IMR-90 (cell line): ENCODE measurements around the gene MUC5AC. TPM values are rescaled to one million over a fixed set of nuclear protein-coding genes. Genes with fewer than 3 reads are reported as not detected.

Experiments
- ATAC-seq: fragments of 200-7000 bp; cut with Tn5 transposase; 2 replicates; pipeline ENCODE4 v1.9.1; 2020; ENCODE audit warnings: low read depth, mild to moderate bottlenecking, moderate library complexity
- BruUV-seq: library from RNA; stranded (reverse); fragments of 400-500 nt; replicated peaks from 2 replicates; lab custom pipeline; 2021; lab: Mats Ljungman, UMichigan
- CTCF ChIA-PET: fragments of 300-600 bp; formaldehyde crosslinking; extraction: SDS; loops from one replicate; lab custom pipeline; 2021; ENCODE audit warnings: antibody characterized with exemption; lab: Yijun Ruan, JAX
- POLR2A ChIA-PET: fragments of 300-600 bp; sonication (Branson Sonifier 250); formaldehyde crosslinking; loops from one replicate; lab custom pipeline; 2022; ENCODE audit warnings: antibody characterized with exemption; ENCODE audit not compliant: unreplicated experiment; lab: Charles Lee
- DNase-seq: peaks from one replicate; pipeline ENCODE4 v3.0.0; 2013
- H2AFZ ChIP-seq: replicated peaks from 2 replicates; pipeline ENCODE3; 2013; ENCODE audit warnings: low read length, mild to moderate bottlenecking; ENCODE audit not compliant: poor library complexity
- H2AK5ac ChIP-seq: 2 replicates; pipeline ENCODE4 v1.6.1; 2013; ENCODE audit warnings: low read depth, low read length, inconsistent platforms
- H2AK9ac ChIP-seq: replicated peaks from 2 replicates; pipeline ENCODE3; 2013; ENCODE audit warnings: mild to moderate bottlenecking, low read depth, low read length, moderate library complexity; ENCODE audit not compliant: poor library complexity
- H2BK120ac ChIP-seq: 2 replicates; pipeline ENCODE4 v1.6.1; 2013; ENCODE audit warnings: low read depth, low read length, inconsistent platforms
- H2BK15ac ChIP-seq: 3 replicates; pipeline ENCODE4 v1.6.1; 2013; ENCODE audit warnings: low read depth, low read length, inconsistent platforms
- H2BK20ac ChIP-seq: 2 replicates; pipeline ENCODE4 v1.6.1; 2013; ENCODE audit warnings: low read depth, mild to moderate bottlenecking, inconsistent platforms, low read length, moderate library complexity
- H2BK5ac ChIP-seq: 2 replicates; pipeline ENCODE4 v1.6.1; 2013; ENCODE audit warnings: mild to moderate bottlenecking, low read depth, low read length, inconsistent platforms; ENCODE audit not compliant: poor library complexity, severe bottlenecking
- H3K14ac ChIP-seq: replicated peaks from 2 replicates; pipeline ENCODE4 v1.6.1; 2013; ENCODE audit warnings: low read depth, low read length, inconsistent platforms
- H3K18ac ChIP-seq: 2 replicates; pipeline ENCODE4 v1.6.1; 2013; ENCODE audit warnings: low read depth, low read length, control low read depth
- H3K23ac ChIP-seq: 2 replicates; pipeline ENCODE4 v1.6.1; 2013; ENCODE audit warnings: low read depth, low read length, inconsistent platforms
- H3K27ac ChIP-seq: 2 replicates; pipeline ENCODE4 v1.5.1; 2013; ENCODE audit warnings: mild to moderate bottlenecking, control low read depth, low read length; ENCODE audit not compliant: insufficient read depth
- H3K27me3 ChIP-seq: 2 replicates; pipeline ENCODE4 v1.6.1; 2013; ENCODE audit warnings: low read length; ENCODE audit not compliant: control insufficient read depth, insufficient read depth
- H3K36me3 ChIP-seq: 2 replicates; pipeline ENCODE4 v1.6.1; 2013; ENCODE audit warnings: low read length, mixed read lengths; ENCODE audit not compliant: control insufficient read depth, insufficient read depth
- H3K4ac ChIP-seq: 2 replicates; pipeline ENCODE4 v1.6.1; 2013; ENCODE audit warnings: low read depth, low read length, inconsistent platforms
- H3K4me1 ChIP-seq: 2 replicates; pipeline ENCODE4 v1.6.1; 2013; ENCODE audit warnings: low read length, mixed read lengths; ENCODE audit not compliant: control insufficient read depth, insufficient read depth
- H3K4me2 ChIP-seq: 2 replicates; pipeline ENCODE4 v1.6.1; 2013; ENCODE audit warnings: low read depth, mild to moderate bottlenecking, control low read depth, low read length, moderate library complexity
- H3K4me3 ChIP-seq: 2 replicates; pipeline ENCODE4 v1.5.1; 2013; ENCODE audit warnings: low read depth, mild to moderate bottlenecking, control low read depth, low read length, moderate library complexity; ENCODE audit not compliant: insufficient read depth
- H3K56ac ChIP-seq: 2 replicates; pipeline ENCODE4 v1.6.1; 2013; ENCODE audit warnings: low read length, inconsistent platforms; ENCODE audit not compliant: insufficient read depth; ENCODE audit errors: extremely low read depth
- H3K79me1 ChIP-seq, 2 experiments: 2 replicates each; pipeline ENCODE4 v1.6.1; 2013; ENCODE audit warnings: low read length in 2 of 2, inconsistent platforms in 1 of 2, low read depth in 1 of 2
- H3K9ac ChIP-seq: 2 replicates; pipeline ENCODE4 v1.6.1; 2013; ENCODE audit warnings: low read depth, low read length, control low read depth
- H3K9me1 ChIP-seq: 2 replicates; pipeline ENCODE4 v1.6.1; 2013; ENCODE audit warnings: low read length, inconsistent platforms; ENCODE audit not compliant: insufficient read depth
- H3K9me3 ChIP-seq: 2 replicates; pipeline ENCODE4 v1.6.1; 2013; ENCODE audit warnings: low read length; ENCODE audit not compliant: control insufficient read depth, insufficient read depth
- H4K20me1 ChIP-seq: 2 replicates; pipeline ENCODE4 v1.6.1; 2013; ENCODE audit warnings: low read length, inconsistent platforms; ENCODE audit not compliant: insufficient read depth
- H4K5ac ChIP-seq: 2 replicates; pipeline ENCODE4 v1.6.1; 2013; ENCODE audit warnings: mild to moderate bottlenecking, low read depth, low read length, control low read depth
- H4K8ac ChIP-seq, 2 experiments: 2 replicates each; pipeline ENCODE4 v1.6.1; 2013; ENCODE audit warnings: low read depth in 2 of 2, low read length in 2 of 2, control low read depth in 1 of 2, inconsistent platforms in 1 of 2
- H4K91ac ChIP-seq: 2 replicates; pipeline ENCODE4 v1.6.1; 2013; ENCODE audit warnings: low read depth, low read length, inconsistent platforms; ENCODE audit not compliant: insufficient read depth
- BHLHE40 ChIP-seq: fragments of 150-350 bp; IDR thresholded peaks from 2 replicates; pipeline ENCODE4 v1.6.1; 2016; ENCODE audit warnings: mild to moderate bottlenecking, low read depth, low read length
- CHD1 ChIP-seq: IDR thresholded peaks from 2 replicates; pipeline ENCODE4 v1.6.1; 2012; ENCODE audit warnings: low read depth, low read length, improper control_type of control experiment
- FOS ChIP-seq: fragments of 150-350 bp; IDR thresholded peaks from 2 replicates; pipeline ENCODE4 v1.6.1; 2016; ENCODE audit warnings: low read depth, low read length
- MAFK ChIP-seq: IDR thresholded peaks from 2 replicates; pipeline ENCODE4 v1.6.1; 2012; ENCODE audit warnings: low read depth, low read length, improper control_type of control experiment
- MAZ ChIP-seq: IDR thresholded peaks from 2 replicates; pipeline ENCODE4 v1.6.1; 2012; ENCODE audit warnings: low read depth, mild to moderate bottlenecking, low read length, improper control_type of control experiment, moderate library complexity, borderline replicate concordance
- MXI1 ChIP-seq: IDR thresholded peaks from 2 replicates; pipeline ENCODE4 v1.6.1; 2012; ENCODE audit warnings: low read depth, mild to moderate bottlenecking, low read length, moderate library complexity, borderline replicate concordance
- NFE2L2 ChIP-seq: fragments of 150-350 bp; IDR thresholded peaks from 2 replicates; pipeline ENCODE4 v1.6.1; 2016; ENCODE audit warnings: low read depth, mild to moderate bottlenecking, low read length
- POLR2A ChIP-seq: IDR thresholded peaks from 2 replicates; pipeline ENCODE4 v1.6.1; 2012; ENCODE audit warnings: mild to moderate bottlenecking, low read depth, low read length
- RAD21 ChIP-seq: IDR thresholded peaks from 2 replicates; pipeline ENCODE4 v1.6.1; 2012; ENCODE audit warnings: low read length, improper control_type of control experiment
- RCOR1 ChIP-seq: IDR thresholded peaks from 2 replicates; pipeline ENCODE4 v1.6.1; 2012; ENCODE audit warnings: mild to moderate bottlenecking, low read length, improper control_type of control experiment; ENCODE audit not compliant: insufficient replicate concordance
- RFX5 ChIP-seq: IDR thresholded peaks from 2 replicates; pipeline ENCODE4 v1.8.0; 2012; ENCODE audit warnings: low read depth, mild to moderate bottlenecking, low read length, moderate library complexity
- SMC3 ChIP-seq: fragments of 150-350 bp; IDR thresholded peaks from 2 replicates; pipeline ENCODE4 v1.6.1; 2016; ENCODE audit warnings: low read depth, mild to moderate bottlenecking, antibody characterized with exemption, low read length, moderate library complexity
- WGBS, 2 experiments: methylation state at CpG; one replicate each; pipeline versions ENCODE4 v1.1.5 to v1.1.7; 2013; ENCODE audit warnings: missing lambda C conversion rate in 2 of 2; ENCODE audit not compliant: insufficient read length in 1 of 2; ENCODE audit errors: extremely low coverage in 2 of 2; 5-methylcytosine and 5-hydroxymethylcytosine counted together
- dilution Hi-C: fragments of 300-500 bp; cut with HindIII; formaldehyde crosslinking; loops from one replicate; pipeline ENCODE4 v1.14.3; 2018; ENCODE audit warnings: low sequenced_read_pairs; ENCODE audit not compliant: unreplicated experiment
- in situ Hi-C: fragments of 300-500 bp; cut with MboI; formaldehyde crosslinking; loops from 3 replicates; pipeline ENCODE4 v1.14.3; 2019; ENCODE audit warnings: low sequenced_read_pairs, inconsistent platforms, mixed read lengths
- intact Hi-C: fragments of 100-400 bp; cut with micrococcal nuclease; formaldehyde crosslinking; loops from 2 replicates; pipeline ENCODE4 v1.10.0; 2022
- polyA plus RNA-seq, 3 experiments: library from polyadenylated mRNA; depleted of rRNA; stranded (reverse); fragments of >200 nt; gene quantifications; 2 replicates each; pipeline ENCODE4 v1.2.3, GENCODE V29; 2012; ENCODE audit warnings: low replicate concordance in 1 of 3
- total RNA-seq: library from RNA; depleted of rRNA; stranded (reverse); fragments of >200 nt; gene quantifications from 2 replicates; pipeline ENCODE4 v1.2.3, GENCODE V29; 2012
- TF ChIP-seq, protein P1 (sequence below): fragments of 150-350 bp; IDR thresholded peaks from 2 replicates; pipeline ENCODE4 v1.6.1; 2016; ENCODE audit warnings: low read depth, mild to moderate bottlenecking, low read length, moderate library complexity, borderline replicate concordance
- TF ChIP-seq, protein P2 (sequence below): fragments of 150-350 bp; IDR thresholded peaks from 2 replicates; pipeline ENCODE4 v1.6.1; 2017; ENCODE audit warnings: mild to moderate bottlenecking, antibody characterized with exemption, low read length, low read depth
- TF ChIP-seq, protein P3 (sequence below): conservative IDR thresholded peaks from 2 replicates; pipeline ENCODE4 v1.5.1; 2012; ENCODE audit warnings: mild to moderate bottlenecking, low read depth, low read length, improper control_type of control experiment

MUC5AC gene
- total and polyA plus RNA-seq, 2 of the 4 experiments (the other 2 are of a cell fraction), result 0.02 TPM; not detected in 1

DNA sequence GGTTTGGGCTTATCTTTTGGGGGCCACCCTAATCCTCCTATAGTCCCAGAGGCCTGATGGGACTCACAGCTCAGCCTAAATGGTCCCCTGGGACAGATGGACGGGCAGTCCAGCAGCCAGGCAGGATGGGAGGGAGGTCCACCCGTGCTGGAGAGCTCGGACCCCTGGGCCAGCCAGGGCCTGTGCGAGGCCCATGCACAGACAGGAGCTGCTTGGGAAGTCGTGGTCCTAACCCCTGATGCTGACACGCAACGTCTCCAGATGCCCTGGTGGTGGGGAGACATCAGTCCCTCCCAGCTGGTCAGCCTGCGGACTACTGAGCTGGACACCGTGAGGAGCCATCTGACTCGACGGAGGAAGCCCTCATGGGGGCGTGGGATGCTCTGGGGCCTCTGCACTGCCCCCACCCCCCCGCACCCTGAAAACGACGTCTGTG is 31.2 kb upstream of the MUC5AC start:
- Histone ChIP-seq H3K4ac (no peak overlapping the region), H3K14ac (no peak overlapping the region), H2BK15ac (no peak overlapping the region), H3K36me3 (no peaks in the 10 kb centered on the region), H4K8ac (no peak overlapping the region), H3K9me3 (peaks cover 4% of the 10 kb centered on the region), H3K4me3 (no peak overlapping the region), H3K18ac (no peak overlapping the region), H2AFZ (no peak overlapping the region), H3K4me1 (no peaks in the 10 kb centered on the region), H3K9ac (no peak overlapping the region), H3K56ac (no peak overlapping the region), H2AK5ac (no peak overlapping the region), H2BK20ac (no peak overlapping the region), H3K9me1 (no peaks in the 10 kb centered on the region), H3K23ac (no peak overlapping the region), H4K91ac (no peak overlapping the region), H3K79me1 (no peaks in the 10 kb centered on the region), H3K4me2 (no peak overlapping the region), H4K20me1 (no peaks in the 10 kb centered on the region), H3K27ac (no peak overlapping the region), H2BK120ac (no peak overlapping the region), H3K27me3 (peaks cover 18% of the 10 kb centered on the region), H4K5ac (no peak overlapping the region), H2AK9ac (no peak overlapping the region), H2BK5ac (no peak overlapping the region)
- TF ChIP-seq RAD21, result no peak
- no peak for TF ChIP-seq CHD1
- TF ChIP-seq BHLHE40, result no peak
- TF ChIP-seq FOS, result no peak
- TF ChIP-seq, protein P1, sequence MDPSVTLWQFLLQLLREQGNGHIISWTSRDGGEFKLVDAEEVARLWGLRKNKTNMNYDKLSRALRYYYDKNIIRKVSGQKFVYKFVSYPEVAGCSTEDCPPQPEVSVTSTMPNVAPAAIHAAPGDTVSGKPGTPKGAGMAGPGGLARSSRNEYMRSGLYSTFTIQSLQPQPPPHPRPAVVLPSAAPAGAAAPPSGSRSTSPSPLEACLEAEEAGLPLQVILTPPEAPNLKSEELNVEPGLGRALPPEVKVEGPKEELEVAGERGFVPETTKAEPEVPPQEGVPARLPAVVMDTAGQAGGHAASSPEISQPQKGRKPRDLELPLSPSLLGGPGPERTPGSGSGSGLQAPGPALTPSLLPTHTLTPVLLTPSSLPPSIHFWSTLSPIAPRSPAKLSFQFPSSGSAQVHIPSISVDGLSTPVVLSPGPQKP, result no peak
- no peak for TF ChIP-seq MAFK
- no peak for TF ChIP-seq POLR2A
- TF ChIP-seq RCOR1, result no peak
- TF ChIP-seq, protein P2, sequence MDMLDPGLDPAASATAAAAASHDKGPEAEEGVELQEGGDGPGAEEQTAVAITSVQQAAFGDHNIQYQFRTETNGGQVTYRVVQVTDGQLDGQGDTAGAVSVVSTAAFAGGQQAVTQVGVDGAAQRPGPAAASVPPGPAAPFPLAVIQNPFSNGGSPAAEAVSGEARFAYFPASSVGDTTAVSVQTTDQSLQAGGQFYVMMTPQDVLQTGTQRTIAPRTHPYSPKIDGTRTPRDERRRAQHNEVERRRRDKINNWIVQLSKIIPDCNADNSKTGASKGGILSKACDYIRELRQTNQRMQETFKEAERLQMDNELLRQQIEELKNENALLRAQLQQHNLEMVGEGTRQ, result no peak
- no peak for TF ChIP-seq MAZ
- TF ChIP-seq NFE2L2, result no peak
- TF ChIP-seq MXI1, result no peak
- TF ChIP-seq, protein P3, sequence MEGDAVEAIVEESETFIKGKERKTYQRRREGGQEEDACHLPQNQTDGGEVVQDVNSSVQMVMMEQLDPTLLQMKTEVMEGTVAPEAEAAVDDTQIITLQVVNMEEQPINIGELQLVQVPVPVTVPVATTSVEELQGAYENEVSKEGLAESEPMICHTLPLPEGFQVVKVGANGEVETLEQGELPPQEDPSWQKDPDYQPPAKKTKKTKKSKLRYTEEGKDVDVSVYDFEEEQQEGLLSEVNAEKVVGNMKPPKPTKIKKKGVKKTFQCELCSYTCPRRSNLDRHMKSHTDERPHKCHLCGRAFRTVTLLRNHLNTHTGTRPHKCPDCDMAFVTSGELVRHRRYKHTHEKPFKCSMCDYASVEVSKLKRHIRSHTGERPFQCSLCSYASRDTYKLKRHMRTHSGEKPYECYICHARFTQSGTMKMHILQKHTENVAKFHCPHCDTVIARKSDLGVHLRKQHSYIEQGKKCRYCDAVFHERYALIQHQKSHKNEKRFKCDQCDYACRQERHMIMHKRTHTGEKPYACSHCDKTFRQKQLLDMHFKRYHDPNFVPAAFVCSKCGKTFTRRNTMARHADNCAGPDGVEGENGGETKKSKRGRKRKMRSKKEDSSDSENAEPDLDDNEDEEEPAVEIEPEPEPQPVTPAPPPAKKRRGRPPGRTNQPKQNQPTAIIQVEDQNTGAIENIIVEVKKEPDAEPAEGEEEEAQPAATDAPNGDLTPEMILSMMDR, result no peak
- no peak for TF ChIP-seq SMC3
- TF ChIP-seq RFX5, result no peak
- BruUV-seq, result no TSS peak
- in situ Hi-C loops (no loop called here), dilution Hi-C loops (no loop called here), intact Hi-C loops (no loop called here)
- DNase-seq (no peak), ATAC-seq (no peak)
- WGBS, 2 experiments, result 79% methylated on average over 10 of the region's 15 CpGs; no CpG with 5 or more reads in 1 of the 2 experiments
- POLR2A ChIA-PET, result no interaction called here
- CTCF ChIA-PET, result no interaction called here
